HEK293 (cell line): ENCODE results near the gene PDXDC1.

Experiments
- CTCF ChIA-PET: fragments of 350-600 bp; formaldehyde crosslinking; extraction: SDS; loops from one replicate; lab custom pipeline; 2021; ENCODE audit warnings: antibody characterized with exemption; lab: Yijun Ruan, JAX
- POLR2A ChIA-PET: fragments of 300-600 bp; formaldehyde crosslinking; extraction: SDS; loops from one replicate; lab custom pipeline; 2020; ENCODE audit warnings: antibody characterized with exemption, inconsistent platforms; lab: Yijun Ruan, JAX
- H3K27ac ChIP-seq: fragments of 200-500 bp; sonication (Bioruptor generic); 2 replicates; pipeline ENCODE4 v1.5.1; 2014; ENCODE audit warnings: low read depth, low read length, control low read depth, inconsistent platforms; ENCODE audit errors: extremely low read depth
- H3K36me3 ChIP-seq, 2 experiments: fragments of 200-500 bp in 1 of 2; sonication (Bioruptor generic) in 1 of 2; 1 replicate in 1 of 2; 2 replicates in 1 of 2; pipeline ENCODE4 v1.5.1; 2014 to 2017; ENCODE audit warnings: inconsistent platforms in 2 of 2, low read length in 2 of 2; ENCODE audit not compliant: control insufficient read depth in 2 of 2, insufficient read depth in 1 of 2
- H3K4me1 ChIP-seq: fragments of 200-500 bp; sonication (Bioruptor generic); 2 replicates; pipeline ENCODE4 v1.5.1; 2014; ENCODE audit warnings: mild to moderate bottlenecking, low read length, inconsistent platforms; ENCODE audit not compliant: control insufficient read depth, insufficient read depth
- H3K4me3 ChIP-seq: 2 replicates; pipeline ENCODE4 v1.5.1; 2011; ENCODE audit warnings: low read depth, mild to moderate bottlenecking, control low read depth, low read length, moderate library complexity
- H3K9me3 ChIP-seq: fragments of 200-500 bp; sonication (Bioruptor generic); 2 replicates; pipeline ENCODE4 v1.5.1; 2014; ENCODE audit warnings: low read depth, low read length, inconsistent platforms; ENCODE audit not compliant: control insufficient read depth, insufficient read depth
- GLIS1 ChIP-seq: fragments of 450-650 bp; formaldehyde crosslinking; IDR thresholded peaks from 2 replicates; pipeline ENCODE4 v1.5.1; 2016; ENCODE audit warnings: missing biosample characterization, missing genetic modification characterization
- KLF9 ChIP-seq: fragments of 450-650 bp; formaldehyde crosslinking; IDR thresholded peaks from 2 replicates; pipeline ENCODE4 v1.5.1; 2016; ENCODE audit warnings: missing biosample characterization, missing genetic modification characterization, low read depth
- MYNN ChIP-seq: fragments of 450-650 bp; formaldehyde crosslinking; IDR thresholded peaks from 2 replicates; pipeline ENCODE4 v1.5.1; 2016; ENCODE audit warnings: missing biosample characterization, missing genetic modification characterization, borderline replicate concordance
- SETDB1 ChIP-seq: IDR thresholded peaks from one replicate; pipeline ENCODE4 v1.6.1; 2017; ENCODE audit warnings: mild to moderate bottlenecking, low read length, moderate library complexity, mixed read lengths; ENCODE audit not compliant: insufficient read length
- TRIM28 ChIP-seq: IDR thresholded peaks from 2 replicates; pipeline ENCODE4 v1.6.1; 2011; ENCODE audit warnings: low read length, control low read depth, borderline replicate concordance
- ZBTB20 ChIP-seq: fragments of 450-650 bp; formaldehyde crosslinking; IDR thresholded peaks from 2 replicates; pipeline ENCODE4 v1.5.1; 2016; ENCODE audit warnings: missing biosample characterization, missing genetic modification characterization
- ZEB2 ChIP-seq: fragments of 450-650 bp; formaldehyde crosslinking; IDR thresholded peaks from 2 replicates; pipeline ENCODE4 v1.5.1; 2016; ENCODE audit warnings: missing biosample characterization, missing genetic modification characterization
- ZFHX2 ChIP-seq: fragments of 450-650 bp; formaldehyde crosslinking; conservative IDR thresholded peaks from 2 replicates; pipeline ENCODE4 v1.5.1; 2016; ENCODE audit warnings: missing biosample characterization, missing genetic modification characterization
- ZNF146 ChIP-seq: fragments of 450-650 bp; formaldehyde crosslinking; IDR thresholded peaks from 2 replicates; pipeline ENCODE4 v1.5.1; 2016; ENCODE audit warnings: missing biosample characterization, missing genetic modification characterization
- ZNF174 ChIP-seq: fragments of 450-650 bp; formaldehyde crosslinking; IDR thresholded peaks from 2 replicates; pipeline ENCODE4 v1.5.0; 2017; ENCODE audit warnings: missing biosample characterization, mild to moderate bottlenecking, missing genetic modification characterization
- ZNF202 ChIP-seq: fragments of 450-650 bp; formaldehyde crosslinking; IDR thresholded peaks from 2 replicates; pipeline ENCODE4 v1.5.1; 2016; ENCODE audit warnings: missing biosample characterization, missing genetic modification characterization, borderline replicate concordance
- ZNF433 ChIP-seq: fragments of 450-650 bp; formaldehyde crosslinking; IDR thresholded peaks from 2 replicates; pipeline ENCODE4 v1.5.1; 2016; ENCODE audit warnings: missing biosample characterization, missing genetic modification characterization, low read depth
- ZNF623 ChIP-seq: fragments of 450-650 bp; formaldehyde crosslinking; IDR thresholded peaks from 2 replicates; pipeline ENCODE4 v1.5.1; 2016; ENCODE audit warnings: missing biosample characterization, missing genetic modification characterization
- ZNF624 ChIP-seq: fragments of 450-650 bp; formaldehyde crosslinking; IDR thresholded peaks from 2 replicates; pipeline ENCODE4 v1.5.1; 2017; ENCODE audit warnings: missing biosample characterization, missing genetic modification characterization
- ZNF658 ChIP-seq: fragments of 450-650 bp; formaldehyde crosslinking; IDR thresholded peaks from 2 replicates; pipeline ENCODE4; 2016; ENCODE audit warnings: missing biosample characterization, missing genetic modification characterization
- ZNF791 ChIP-seq: fragments of 450-650 bp; formaldehyde crosslinking; IDR thresholded peaks from 2 replicates; pipeline ENCODE4 v1.5.1; 2016; ENCODE audit warnings: missing biosample characterization, missing genetic modification characterization
- ZNF830 ChIP-seq: fragments of 450-650 bp; IDR thresholded peaks from 2 replicates; pipeline ENCODE4 v1.5.0; 2018; ENCODE audit warnings: missing biosample characterization, missing genetic modification characterization, low read depth, mild to moderate bottlenecking, moderate library complexity
- TF ChIP-seq, protein P1 (sequence below): fragments of 450-650 bp; formaldehyde crosslinking; IDR thresholded peaks from 2 replicates; pipeline ENCODE4 v1.5.1; 2017; ENCODE audit warnings: missing biosample characterization, missing genetic modification characterization
- TF ChIP-seq, protein P2 (sequence below): fragments of 450-650 bp; formaldehyde crosslinking; conservative IDR thresholded peaks from 2 replicates; pipeline ENCODE4 v1.5.1; 2016; ENCODE audit warnings: low read depth, missing biosample characterization, missing genetic modification characterization
- TF ChIP-seq, protein P3 (sequence below): fragments of 450-650 bp; formaldehyde crosslinking; IDR thresholded peaks from 2 replicates; pipeline ENCODE4 v1.5.1; 2016; ENCODE audit warnings: missing biosample characterization, missing genetic modification characterization
- TF ChIP-seq, protein P4 (sequence below): fragments of 450-650 bp; formaldehyde crosslinking; IDR thresholded peaks from 2 replicates; pipeline ENCODE4 v1.5.1; 2017; ENCODE audit warnings: missing biosample characterization, mild to moderate bottlenecking, missing genetic modification characterization, moderate library complexity

PDXDC1 gene

DNA sequence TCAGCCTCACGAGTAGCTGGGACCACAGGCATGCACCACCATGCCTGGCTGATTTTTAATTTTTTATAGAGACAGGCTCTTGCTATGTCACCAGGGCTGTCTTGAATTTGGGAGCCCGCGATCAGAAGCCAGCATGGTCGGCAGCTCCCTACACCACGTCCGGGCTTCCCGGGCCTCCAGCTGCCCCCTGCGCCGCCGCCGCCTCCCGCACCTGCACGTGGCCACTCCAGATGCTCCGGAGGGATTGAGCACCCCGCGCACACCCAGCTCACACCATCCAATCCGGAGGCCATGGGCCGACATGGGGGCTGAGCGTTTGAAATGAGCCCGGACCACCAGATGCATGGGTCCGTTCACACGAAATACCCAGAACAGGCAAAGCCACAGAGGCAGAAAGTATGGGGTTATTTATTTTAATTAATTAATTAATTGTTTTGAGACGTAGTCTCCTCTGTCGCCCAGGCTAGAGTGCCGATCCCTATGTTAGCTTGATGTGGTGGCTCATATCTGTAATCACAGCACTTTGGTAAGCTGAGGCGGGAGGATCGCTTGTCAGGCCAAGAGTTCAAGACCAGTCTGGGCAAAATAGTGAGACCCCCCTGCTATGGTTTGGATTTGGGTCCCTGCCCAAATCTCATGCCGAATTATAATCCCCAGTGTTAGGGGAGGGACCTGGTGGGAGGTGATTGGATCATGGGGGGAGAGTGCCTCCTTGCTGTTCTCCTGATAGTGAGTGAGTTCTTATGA is 17.1 kb upstream of the PDXDC1 start:
- Histone ChIP-seq H3K27ac (no peak overlapping the region), H3K9me3 (no peaks in the 10 kb centered on the region), H3K36me3 (no peaks in the 10 kb centered on the region), H3K4me3 (no peak overlapping the region), H3K4me1 (peaks cover 6% of the 10 kb centered on the region; the same call in 1 of the 2 replicates)
- ChIA-PET POLR2A (no interaction called here), CTCF (no interaction called here)
- TF ChIP-seq ZFHX2 = no peak
- no peak for TF ChIP-seq ZNF433
- no peak for TF ChIP-seq ZBTB20 (tag by site-specific recombination)
- TF ChIP-seq ZNF658 (tag by site-specific recombination) = no peak

DNA sequence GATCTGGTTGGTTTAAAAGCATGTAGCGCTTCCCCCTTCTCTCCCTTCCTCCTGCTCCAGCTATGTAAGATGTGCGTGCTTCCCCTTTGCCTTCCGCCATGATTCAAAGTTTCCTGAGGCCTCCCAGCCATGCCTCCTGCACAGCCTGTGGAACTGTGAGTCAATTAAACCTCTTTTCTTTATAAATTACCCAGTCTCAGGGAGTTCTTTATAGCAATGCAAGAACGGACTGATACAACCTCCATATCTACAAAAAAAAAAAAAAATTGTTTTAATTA is 16.6 kb upstream of the PDXDC1 start:
- no peaks in the 10 kb centered on the region for H3K9me3 ChIP-seq
- CTCF ChIA-PET = no interaction called here
- TF ChIP-seq MYNN (tag by site-specific recombination) = no peak
- H3K27ac ChIP-seq = no peak overlapping the region
- H3K4me3 ChIP-seq = no peak overlapping the region
- H3K36me3 ChIP-seq = no peaks in the 10 kb centered on the region
- H3K4me1 ChIP-seq = peaks cover 6% of the 10 kb centered on the region; the same call in 1 of the 2 replicates
- POLR2A ChIA-PET = no interaction called here

DNA sequence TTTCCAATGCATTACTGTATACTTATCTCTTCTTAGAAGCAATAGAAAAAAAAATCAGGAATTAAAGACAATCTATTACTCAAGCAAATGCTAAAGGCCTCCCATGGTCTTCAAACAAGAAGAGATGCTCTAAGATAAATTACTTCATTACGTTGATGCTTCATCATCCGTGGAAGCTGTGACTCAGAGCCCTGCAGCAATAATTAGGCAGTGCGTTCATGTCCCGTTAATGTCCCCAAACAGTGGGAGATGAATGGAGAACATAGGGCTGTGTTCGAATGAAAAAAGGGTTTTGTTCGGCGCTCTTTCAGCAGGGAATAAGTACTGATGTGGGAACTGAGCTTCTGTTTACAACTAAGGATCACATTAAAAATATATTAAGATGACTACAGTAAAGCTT is 15.9 kb upstream of the PDXDC1 start:
- no peaks in the 10 kb centered on the region for H3K9me3 ChIP-seq
- no peak overlapping the region for H3K4me3 ChIP-seq
- H3K4me1 ChIP-seq = peaks cover 6% of the 10 kb centered on the region; the same call in 1 of the 2 replicates
- no peaks in the 10 kb centered on the region for H3K36me3 ChIP-seq
- ChIA-PET POLR2A (no interaction called here), CTCF (interaction anchor here (0.7 kb wide), 1 partner anchor 39 kb away, joined by 3 read pairs; no protein-coding TSS in a partner anchor)
- H3K27ac ChIP-seq = no peak overlapping the region
- TF ChIP-seq, protein P1, sequence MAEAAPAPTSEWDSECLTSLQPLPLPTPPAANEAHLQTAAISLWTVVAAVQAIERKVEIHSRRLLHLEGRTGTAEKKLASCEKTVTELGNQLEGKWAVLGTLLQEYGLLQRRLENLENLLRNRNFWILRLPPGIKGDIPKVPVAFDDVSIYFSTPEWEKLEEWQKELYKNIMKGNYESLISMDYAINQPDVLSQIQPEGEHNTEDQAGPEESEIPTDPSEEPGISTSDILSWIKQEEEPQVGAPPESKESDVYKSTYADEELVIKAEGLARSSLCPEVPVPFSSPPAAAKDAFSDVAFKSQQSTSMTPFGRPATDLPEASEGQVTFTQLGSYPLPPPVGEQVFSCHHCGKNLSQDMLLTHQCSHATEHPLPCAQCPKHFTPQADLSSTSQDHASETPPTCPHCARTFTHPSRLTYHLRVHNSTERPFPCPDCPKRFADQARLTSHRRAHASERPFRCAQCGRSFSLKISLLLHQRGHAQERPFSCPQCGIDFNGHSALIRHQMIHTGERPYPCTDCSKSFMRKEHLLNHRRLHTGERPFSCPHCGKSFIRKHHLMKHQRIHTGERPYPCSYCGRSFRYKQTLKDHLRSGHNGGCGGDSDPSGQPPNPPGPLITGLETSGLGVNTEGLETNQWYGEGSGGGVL (tag by site-specific recombination) = no peak
- TF ChIP-seq GLIS1 = 0 out of 2 replicates have a peak, but pooled peaks have one; percentile 7
- peak; percentile 88 for TF ChIP-seq ZEB2 (tag by site-specific recombination)
- peak; percentile 23 for TF ChIP-seq SETDB1
- no peak for TF ChIP-seq ZNF202 (tag by site-specific recombination)
- no peak for TF ChIP-seq ZNF174 (tag by site-specific recombination)
- TF ChIP-seq TRIM28 = no peak; the same call in 1 of the 2 replicates
- TF ChIP-seq, protein P2, sequence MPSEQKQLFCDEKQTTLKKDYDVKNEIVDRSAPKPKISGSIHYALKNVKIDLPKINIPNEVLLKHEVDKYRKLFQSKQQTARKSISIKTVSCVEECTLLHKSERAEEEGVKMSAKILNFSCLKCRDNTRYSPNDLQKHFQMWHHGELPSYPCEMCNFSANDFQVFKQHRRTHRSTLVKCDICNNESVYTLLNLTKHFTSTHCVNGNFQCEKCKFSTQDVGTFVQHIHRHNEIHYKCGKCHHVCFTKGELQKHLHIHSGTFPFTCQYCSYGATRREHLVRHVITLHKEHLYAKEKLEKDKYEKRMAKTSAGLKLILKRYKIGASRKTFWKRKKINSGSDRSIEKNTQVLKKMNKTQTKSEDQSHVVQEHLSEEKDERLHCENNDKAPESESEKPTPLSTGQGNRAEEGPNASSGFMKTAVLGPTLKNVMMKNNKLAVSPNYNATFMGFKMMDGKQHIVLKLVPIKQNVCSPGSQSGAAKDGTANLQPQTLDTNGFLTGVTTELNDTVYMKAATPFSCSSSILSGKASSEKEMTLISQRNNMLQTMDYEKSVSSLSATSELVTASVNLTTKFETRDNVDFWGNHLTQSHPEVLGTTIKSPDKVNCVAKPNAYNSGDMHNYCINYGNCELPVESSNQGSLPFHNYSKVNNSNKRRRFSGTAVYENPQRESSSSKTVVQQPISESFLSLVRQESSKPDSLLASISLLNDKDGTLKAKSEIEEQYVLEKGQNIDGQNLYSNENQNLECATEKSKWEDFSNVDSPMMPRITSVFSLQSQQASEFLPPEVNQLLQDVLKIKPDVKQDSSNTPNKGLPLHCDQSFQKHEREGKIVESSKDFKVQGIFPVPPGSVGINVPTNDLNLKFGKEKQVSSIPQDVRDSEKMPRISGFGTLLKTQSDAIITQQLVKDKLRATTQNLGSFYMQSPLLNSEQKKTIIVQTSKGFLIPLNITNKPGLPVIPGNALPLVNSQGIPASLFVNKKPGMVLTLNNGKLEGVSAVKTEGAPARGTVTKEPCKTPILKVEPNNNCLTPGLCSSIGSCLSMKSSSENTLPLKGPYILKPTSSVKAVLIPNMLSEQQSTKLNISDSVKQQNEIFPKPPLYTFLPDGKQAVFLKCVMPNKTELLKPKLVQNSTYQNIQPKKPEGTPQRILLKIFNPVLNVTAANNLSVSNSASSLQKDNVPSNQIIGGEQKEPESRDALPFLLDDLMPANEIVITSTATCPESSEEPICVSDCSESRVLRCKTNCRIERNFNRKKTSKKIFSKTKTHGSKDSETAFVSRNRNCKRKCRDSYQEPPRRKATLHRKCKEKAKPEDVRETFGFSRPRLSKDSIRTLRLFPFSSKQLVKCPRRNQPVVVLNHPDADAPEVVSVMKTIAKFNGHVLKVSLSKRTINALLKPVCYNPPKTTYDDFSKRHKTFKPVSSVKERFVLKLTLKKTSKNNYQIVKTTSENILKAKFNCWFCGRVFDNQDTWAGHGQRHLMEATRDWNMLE (tag by site-specific recombination) = no peak
- no peak for TF ChIP-seq ZBTB20 (tag by site-specific recombination)
- TF ChIP-seq, protein P3, sequence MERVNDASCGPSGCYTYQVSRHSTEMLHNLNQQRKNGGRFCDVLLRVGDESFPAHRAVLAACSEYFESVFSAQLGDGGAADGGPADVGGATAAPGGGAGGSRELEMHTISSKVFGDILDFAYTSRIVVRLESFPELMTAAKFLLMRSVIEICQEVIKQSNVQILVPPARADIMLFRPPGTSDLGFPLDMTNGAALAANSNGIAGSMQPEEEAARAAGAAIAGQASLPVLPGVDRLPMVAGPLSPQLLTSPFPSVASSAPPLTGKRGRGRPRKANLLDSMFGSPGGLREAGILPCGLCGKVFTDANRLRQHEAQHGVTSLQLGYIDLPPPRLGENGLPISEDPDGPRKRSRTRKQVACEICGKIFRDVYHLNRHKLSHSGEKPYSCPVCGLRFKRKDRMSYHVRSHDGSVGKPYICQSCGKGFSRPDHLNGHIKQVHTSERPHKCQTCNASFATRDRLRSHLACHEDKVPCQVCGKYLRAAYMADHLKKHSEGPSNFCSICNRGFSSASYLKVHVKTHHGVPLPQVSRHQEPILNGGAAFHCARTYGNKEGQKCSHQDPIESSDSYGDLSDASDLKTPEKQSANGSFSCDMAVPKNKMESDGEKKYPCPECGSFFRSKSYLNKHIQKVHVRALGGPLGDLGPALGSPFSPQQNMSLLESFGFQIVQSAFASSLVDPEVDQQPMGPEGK (tag by site-specific recombination) = no peak
- no peak for TF ChIP-seq KLF9 (tag by site-specific recombination)
- no peak for TF ChIP-seq ZNF623 (tag by site-specific recombination)
- TF ChIP-seq ZNF830 = no peak
- no peak for TF ChIP-seq ZNF624
- TF ChIP-seq, protein P4, sequence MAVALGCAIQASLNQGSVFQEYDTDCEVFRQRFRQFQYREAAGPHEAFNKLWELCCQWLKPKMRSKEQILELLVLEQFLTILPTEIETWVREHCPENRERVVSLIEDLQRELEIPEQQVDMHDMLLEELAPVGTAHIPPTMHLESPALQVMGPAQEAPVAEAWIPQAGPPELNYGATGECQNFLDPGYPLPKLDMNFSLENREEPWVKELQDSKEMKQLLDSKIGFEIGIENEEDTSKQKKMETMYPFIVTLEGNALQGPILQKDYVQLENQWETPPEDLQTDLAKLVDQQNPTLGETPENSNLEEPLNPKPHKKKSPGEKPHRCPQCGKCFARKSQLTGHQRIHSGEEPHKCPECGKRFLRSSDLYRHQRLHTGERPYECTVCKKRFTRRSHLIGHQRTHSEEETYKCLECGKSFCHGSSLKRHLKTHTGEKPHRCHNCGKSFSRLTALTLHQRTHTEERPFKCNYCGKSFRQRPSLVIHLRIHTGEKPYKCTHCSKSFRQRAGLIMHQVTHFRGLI (tag by site-specific recombination) = no peak
- no peak for TF ChIP-seq ZNF146 (tag by site-specific recombination)
- TF ChIP-seq ZNF791 (tag by site-specific recombination) = no peak
